Mesendoderm (in vitro differentiated cells): Measurements from ENCODE around the gene BRPF1.

ENCODE experiments used
- DNase-seq: peaks from one replicate; pipeline ENCODE4 v3.0.0; 2013
- H2AK5ac ChIP-seq: 2 replicates; pipeline ENCODE4 v1.6.1; 2013; ENCODE audit warnings: low read length, inconsistent platforms
- H2BK120ac ChIP-seq: 2 replicates; pipeline ENCODE4 v1.6.1; 2013; ENCODE audit warnings: low read depth, mild to moderate bottlenecking, low read length, moderate library complexity, mixed read lengths
- H2BK15ac ChIP-seq: replicated peaks from 2 replicates; pipeline ENCODE4 v1.6.1; 2013; ENCODE audit warnings: low read depth, mild to moderate bottlenecking, moderate library complexity
- H2BK5ac ChIP-seq: 2 replicates; pipeline ENCODE4 v1.6.1; 2013; ENCODE audit warnings: low read length, inconsistent platforms
- H3K18ac ChIP-seq: 2 replicates; pipeline ENCODE4 v1.6.1; 2013; ENCODE audit warnings: mild to moderate bottlenecking, low read length, mixed read lengths
- H3K23ac ChIP-seq: one replicate; pipeline ENCODE4 v1.6.1; 2013; ENCODE audit warnings: low read length
- H3K27ac ChIP-seq: 2 replicates; pipeline ENCODE4 v1.5.1; 2013; ENCODE audit warnings: low read depth, mild to moderate bottlenecking, inconsistent platforms, low read length, moderate library complexity
- H3K27me3 ChIP-seq: 2 replicates; pipeline ENCODE4 v1.6.1; 2013; ENCODE audit warnings: low read length, control low read depth, mild to moderate bottlenecking, inconsistent platforms; ENCODE audit not compliant: insufficient read depth, poor library complexity
- H3K36me3 ChIP-seq: 2 replicates; pipeline ENCODE4 v1.6.1; 2013; ENCODE audit warnings: low read length, inconsistent platforms; ENCODE audit not compliant: control insufficient read depth, insufficient read depth
- H3K4ac ChIP-seq: one replicate; pipeline ENCODE4 v1.6.1; 2013; ENCODE audit warnings: low read depth, mild to moderate bottlenecking, low read length, moderate library complexity
- H3K4me1 ChIP-seq: 2 replicates; pipeline ENCODE4 v1.6.1; 2013; ENCODE audit warnings: low read depth, low read length, inconsistent platforms; ENCODE audit not compliant: control insufficient read depth
- H3K4me2 ChIP-seq: 2 replicates; pipeline ENCODE4 v1.6.1; 2013; ENCODE audit warnings: low read length
- H3K4me3 ChIP-seq: 2 replicates; pipeline ENCODE4 v1.5.1; 2013; ENCODE audit warnings: mild to moderate bottlenecking, low read length
- H3K56ac ChIP-seq: one replicate; pipeline ENCODE4 v1.6.1; 2013; ENCODE audit warnings: low read length
- H3K79me1 ChIP-seq: 2 replicates; pipeline ENCODE4 v1.6.1; 2013; ENCODE audit warnings: low read length, inconsistent platforms
- H3K79me2 ChIP-seq: 2 replicates; pipeline ENCODE4 v1.6.1; 2013; ENCODE audit warnings: mild to moderate bottlenecking, low read length; ENCODE audit not compliant: control insufficient read depth, insufficient read depth
- H3K9ac ChIP-seq: 2 replicates; pipeline ENCODE4 v1.6.1; 2013; ENCODE audit warnings: low read length, inconsistent platforms
- H4K5ac ChIP-seq: one replicate; pipeline ENCODE4 v1.6.1; 2013; ENCODE audit warnings: low read length
- H4K8ac ChIP-seq: one replicate; pipeline ENCODE4 v1.6.1; 2013; ENCODE audit warnings: low read depth, mild to moderate bottlenecking, control low read depth, low read length, moderate library complexity
- WGBS: extraction: QIAGEN DNeasy Blood & Tissue Kit; methylation state at CpG from one replicate; pipeline ENCODE4 v1.1.7; 2013; ENCODE audit warnings: low lambda C conversion rate, missing lambda C conversion rate; ENCODE audit not compliant: insufficient coverage; ENCODE audit errors: extremely low coverage; 5-methylcytosine and 5-hydroxymethylcytosine counted together

The BRPF1 gene

GRCh38 chr3:9704347-9705322 is 26.9 kb upstream of the BRPF1 start:
- Histone ChIP-seq H3K9ac (no peak overlapping the region), H2BK5ac (no peak overlapping the region), H3K79me1 (no peaks in the 10 kb centered on the region), H2BK120ac (no peak overlapping the region), H3K23ac (no peak overlapping the region), H3K79me2 (no peaks in the 10 kb centered on the region), H3K4ac (no peak overlapping the region), H3K56ac (peak overlapping the region; percentile 49), H3K4me2 (peak overlapping the region; percentile 99), H3K18ac (no peak overlapping the region), H4K5ac (no peak overlapping the region), H3K36me3 (no peaks in the 10 kb centered on the region), H2BK15ac (no peak overlapping the region), H3K4me1 (no peaks in the 10 kb centered on the region), H3K27ac (no peak overlapping the region), H3K4me3 (peak overlapping the region; percentile 46), H2AK5ac (no peak overlapping the region), H3K27me3 (peaks cover 2% of the 10 kb centered on the region), H4K8ac (no peak overlapping the region)
- DNase-seq, result peak; percentile 92
- WGBS, result no CpG with 5 or more reads among the region's 62 CpGs

DNA sequence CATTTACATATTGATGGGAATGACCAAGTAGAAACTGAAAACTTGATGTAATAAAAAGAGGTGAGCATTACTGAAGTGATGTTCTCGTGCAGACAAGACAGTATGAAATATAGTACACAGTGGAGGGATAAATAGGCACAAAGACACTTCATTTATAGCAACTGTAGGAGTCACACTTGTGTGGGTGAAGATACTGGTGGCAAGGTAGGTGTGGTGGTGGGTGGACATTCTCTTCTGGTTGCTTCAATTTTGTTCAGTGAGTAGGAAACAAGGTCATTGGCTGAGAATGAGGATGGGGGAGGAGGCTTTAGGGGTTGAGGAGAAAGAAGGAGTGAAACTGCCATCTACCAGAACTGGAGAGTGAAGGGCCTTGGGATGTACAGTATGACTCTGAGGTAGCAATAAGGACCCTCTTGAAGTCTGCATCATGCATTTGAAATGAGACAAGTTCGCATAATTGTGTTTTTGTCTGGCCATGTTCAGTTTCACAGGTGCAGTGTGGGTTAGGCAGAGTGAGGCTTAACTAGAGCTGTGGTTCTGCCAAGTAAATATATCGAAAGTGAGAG is 21.3 kb upstream of the BRPF1 start:
- no peak for DNase-seq
- Histone ChIP-seq H2BK5ac (no peak overlapping the region), H3K4me3 (no peak overlapping the region), H4K5ac (no peak overlapping the region), H3K27ac (no peak overlapping the region), H3K79me2 (no peaks in the 10 kb centered on the region), H3K23ac (no peak overlapping the region), H3K4me1 (no peaks in the 10 kb centered on the region), H3K27me3 (no peaks in the 10 kb centered on the region), H3K36me3 (no peaks in the 10 kb centered on the region), H4K8ac (no peak overlapping the region), H3K79me1 (no peaks in the 10 kb centered on the region), H3K4ac (no peak overlapping the region), H2BK120ac (no peak overlapping the region), H3K4me2 (no peak overlapping the region), H2AK5ac (no peak overlapping the region), H3K56ac (no peak overlapping the region), H2BK15ac (no peak overlapping the region), H3K9ac (no peak overlapping the region), H3K18ac (no peak overlapping the region)
- no CpG with 5 or more reads among the region's 3 CpGs for WGBS

DNA sequence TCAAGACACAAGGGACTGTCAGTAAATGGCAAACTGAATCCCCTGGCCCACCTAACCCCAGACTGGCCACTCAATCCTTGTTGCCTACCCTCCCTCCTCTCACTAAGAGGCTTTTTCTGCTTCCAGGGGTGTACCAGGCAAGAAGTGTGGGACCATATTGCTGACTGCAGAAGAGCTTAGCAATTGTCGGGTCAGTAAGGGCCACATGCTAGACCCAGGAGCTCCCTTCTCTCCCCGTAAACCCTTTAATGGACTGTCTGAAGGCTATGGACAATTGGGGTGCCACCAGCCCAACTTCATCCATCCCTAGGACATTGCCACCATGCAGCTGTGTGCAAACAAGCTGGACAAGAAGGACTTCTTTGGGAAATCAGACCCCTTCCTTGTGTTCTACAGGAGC is 19.1 kb upstream of the BRPF1 start:
- no peaks in the 10 kb centered on the region for H3K79me1 ChIP-seq
- H3K4me2 ChIP-seq, result no peak overlapping the region
- WGBS, result no CpG with 5 or more reads among the region's 2 CpGs
- H2AK5ac ChIP-seq, result no peak overlapping the region
- H3K18ac ChIP-seq, result no peak overlapping the region
- no peaks in the 10 kb centered on the region for H3K36me3 ChIP-seq
- no peak overlapping the region for H3K27ac ChIP-seq
- no peaks in the 10 kb centered on the region for H3K27me3 ChIP-seq
- H3K9ac ChIP-seq, result no peak overlapping the region
- no peak overlapping the region for H3K4me3 ChIP-seq
- no peak overlapping the region for H3K23ac ChIP-seq
- H3K56ac ChIP-seq, result no peak overlapping the region
- no peak overlapping the region for H2BK15ac ChIP-seq
- H4K8ac ChIP-seq, result no peak overlapping the region
- H3K4ac ChIP-seq, result no peak overlapping the region
- no peak overlapping the region for H4K5ac ChIP-seq
- H2BK120ac ChIP-seq, result no peak overlapping the region
- no peak for DNase-seq
- no peak overlapping the region for H2BK5ac ChIP-seq
- no peaks in the 10 kb centered on the region for H3K79me2 ChIP-seq
- H3K4me1 ChIP-seq, result no peaks in the 10 kb centered on the region

DNA sequence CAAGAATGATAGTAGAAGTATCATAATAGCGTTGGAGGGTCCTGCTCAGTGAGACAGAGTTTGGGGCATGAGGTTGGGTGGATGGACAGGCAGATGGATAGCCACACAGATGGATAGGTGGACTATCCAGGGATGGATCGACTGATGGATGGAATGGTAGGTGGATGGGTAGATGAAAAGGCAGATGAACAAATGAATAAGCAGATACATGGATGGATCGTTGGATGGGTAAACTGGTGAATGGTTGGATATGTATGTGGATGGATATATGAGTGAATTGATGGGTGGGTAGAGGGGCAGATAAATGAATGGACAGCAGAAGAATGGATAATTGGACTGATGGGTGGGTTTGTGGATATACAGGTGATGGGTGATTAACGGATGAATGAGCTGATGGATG is 18.4 kb upstream of the BRPF1 start:
- no peak for DNase-seq
- Histone ChIP-seq H2AK5ac (no peak overlapping the region), H3K4ac (no peak overlapping the region), H4K5ac (no peak overlapping the region), H3K56ac (no peak overlapping the region), H3K23ac (no peak overlapping the region), H2BK120ac (no peak overlapping the region), H3K4me2 (no peak overlapping the region), H2BK5ac (no peak overlapping the region), H3K27ac (no peak overlapping the region), H2BK15ac (no peak overlapping the region), H3K36me3 (no peaks in the 10 kb centered on the region), H4K8ac (no peak overlapping the region), H3K9ac (no peak overlapping the region), H3K18ac (no peak overlapping the region), H3K4me3 (no peak overlapping the region), H3K4me1 (no peaks in the 10 kb centered on the region), H3K79me2 (no peaks in the 10 kb centered on the region), H3K27me3 (no peaks in the 10 kb centered on the region), H3K79me1 (no peaks in the 10 kb centered on the region)
- 100% methylated on average over 1 of the region's 4 CpGs for WGBS

DNA sequence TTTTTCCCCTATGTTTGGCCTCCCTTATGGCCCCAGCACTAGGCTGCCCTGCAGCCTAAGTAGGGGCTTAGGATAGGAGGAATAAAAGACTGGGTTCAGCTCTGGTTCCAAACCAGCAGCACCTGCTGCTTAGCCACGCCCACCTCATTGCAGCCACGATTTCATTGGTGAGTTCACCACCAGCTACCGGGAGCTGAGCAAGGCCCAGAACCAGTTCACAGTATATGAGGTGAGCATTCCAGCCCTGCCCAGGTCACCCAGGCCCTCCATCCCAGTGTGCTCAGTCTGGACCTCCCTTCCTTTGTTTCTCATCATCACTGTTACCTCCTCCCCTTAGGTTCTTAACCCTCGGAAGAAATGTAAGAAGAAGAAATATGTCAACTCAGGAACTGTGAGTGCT is 16.4 kb upstream of the BRPF1 start:
- Histone ChIP-seq H2AK5ac (no peak overlapping the region), H3K56ac (no peak overlapping the region), H3K4me1 (no peaks in the 10 kb centered on the region), H3K27ac (no peak overlapping the region), H3K23ac (no peak overlapping the region), H2BK5ac (no peak overlapping the region), H4K5ac (no peak overlapping the region), H3K18ac (no peak overlapping the region), H2BK120ac (no peak overlapping the region), H2BK15ac (no peak overlapping the region), H3K4ac (no peak overlapping the region), H3K27me3 (no peaks in the 10 kb centered on the region), H3K79me1 (no peaks in the 10 kb centered on the region), H3K79me2 (no peaks in the 10 kb centered on the region), H4K8ac (no peak overlapping the region), H3K4me2 (no peak overlapping the region), H3K4me3 (no peak overlapping the region), H3K9ac (no peak overlapping the region), H3K36me3 (no peaks in the 10 kb centered on the region)
- DNase-seq, result peak; percentile 44
- WGBS, result no CpG with 5 or more reads among the region's 4 CpGs
